B cell (primary cell): ENCODE data around the gene CNR2. TPM values are rescaled to one million over a fixed set of nuclear protein-coding genes. Genes with fewer than 3 reads are reported as not detected.
A peak's percentile ranks its signal among the peaks of the same experiment; 100 is the strongest.

ENCODE experiments used
- ATAC-seq: fragments of 200-7000 bp; cut with Tn5 transposase; one replicate; pipeline ENCODE4 v1.10.0; 2021; ENCODE audit warnings: low read depth, mild to moderate bottlenecking, moderate number of reproducible peaks, moderate library complexity
- CTCF ChIA-PET: fragments of 350-600 bp; sonication (Branson Sonifier 250); formaldehyde crosslinking; loops from one replicate; lab custom pipeline; 2021; ENCODE audit warnings: antibody characterized with exemption, inconsistent platforms; lab: Charles Lee
- POLR2A ChIA-PET: fragments of 350-600 bp; sonication (Branson Sonifier 250); formaldehyde crosslinking; loops from one replicate; lab custom pipeline; 2021; ENCODE audit warnings: antibody characterized with exemption; lab: Charles Lee
- DNase-seq: peaks from one replicate; pipeline ENCODE4 v3.0.0; 2013
- H2AFZ ChIP-seq: 2 replicates; pipeline ENCODE4 v1.6.1; 2012; ENCODE audit warnings: mild to moderate bottlenecking, low read depth, low read length; ENCODE audit not compliant: insufficient read depth, poor library complexity, severe bottlenecking
- H3K27ac ChIP-seq, 2 donors: 1 replicate in 1 of 2; 2 replicates in 1 of 2; pipeline ENCODE4 v1.5.1; 2012 to 2013; ENCODE audit warnings: low read length in 2 of 2, mild to moderate bottlenecking in 2 of 2, moderate library complexity in 1 of 2
- H3K27me3 ChIP-seq, 4 experiments: fragments of 200-600 bp in 1 of 4; sonication (generic) in 1 of 4; replicated peaks in 1 of 4; 1 replicate in 2 of 4; 2 replicates in 2 of 4; pipeline versions ENCODE4 v1.6.1 to v1.7.0; 2013 to 2016; ENCODE audit warnings: low read length in 3 of 4, mild to moderate bottlenecking in 2 of 4, mixed read lengths in 1 of 4, moderate library complexity in 1 of 4; ENCODE audit not compliant: insufficient read depth in 4 of 4, control insufficient read depth in 3 of 4; ENCODE audit errors: control extremely low read depth in 1 of 4
- H3K36me3 ChIP-seq, 2 experiments: replicated peaks in 1 of 2; 1 replicate in 1 of 2; 2 replicates in 1 of 2; pipeline versions ENCODE4 v1.6.1 to v1.7.1; 2013; ENCODE audit warnings: low read length in 1 of 2; ENCODE audit not compliant: insufficient read depth in 2 of 2, control insufficient read depth in 1 of 2; ENCODE audit errors: control extremely low read depth in 1 of 2, extremely low read depth in 1 of 2
- H3K4me1 ChIP-seq, 2 donors: fragments of 200-600 bp in 1 of 2; sonication (generic) in 1 of 2; 1 replicate in 1 of 2; 2 replicates in 1 of 2; pipeline versions ENCODE4 v1.5.1 to v1.6.1; 2013 to 2017; ENCODE audit warnings: low read length in 2 of 2; ENCODE audit not compliant: control insufficient read depth in 2 of 2, insufficient read depth in 2 of 2
- H3K4me2 ChIP-seq: replicated peaks from 2 replicates; pipeline ENCODE3; 2012; ENCODE audit warnings: mild to moderate bottlenecking, low read depth, low read length; ENCODE audit not compliant: poor library complexity, severe bottlenecking
- H3K4me3 ChIP-seq, 5 experiments: fragments of 200-600 bp in 1 of 5; sonication (generic) in 1 of 5; 1 replicate in 3 of 5; 2 replicates in 2 of 5; pipeline versions ENCODE4 v1.5.1 to v1.7.0; 2011 to 2016; ENCODE audit warnings: low read length in 4 of 5, mild to moderate bottlenecking in 4 of 5, low read depth in 2 of 5, control low read depth in 1 of 5, moderate library complexity in 1 of 5; ENCODE audit not compliant: insufficient read depth in 1 of 5; ENCODE audit errors: control extremely low read depth in 1 of 5, extremely low read depth in 1 of 5
- H3K79me2 ChIP-seq: fragments of 200-600 bp; sonication (generic); one replicate; pipeline ENCODE4 v1.6.0; 2016; ENCODE audit warnings: low read length; ENCODE audit not compliant: control insufficient read depth, insufficient read depth
- H3K9ac ChIP-seq: fragments of 200-600 bp; sonication (generic); 2 replicates; pipeline ENCODE4 v1.6.1; 2017; ENCODE audit warnings: mild to moderate bottlenecking, low read length, moderate library complexity
- H3K9me3 ChIP-seq, 3 donors: one replicate each; pipeline versions ENCODE4 v1.6.1 to v1.7.1; 2013; ENCODE audit warnings: low read length in 2 of 3; ENCODE audit not compliant: control insufficient read depth in 2 of 3, insufficient read depth in 1 of 3; ENCODE audit errors: control extremely low read depth in 1 of 3
- H4K20me1 ChIP-seq: 2 replicates; pipeline ENCODE4 v1.6.0; 2012; ENCODE audit warnings: mild to moderate bottlenecking, low read length; ENCODE audit not compliant: insufficient read depth, control insufficient read depth, poor library complexity, severe bottlenecking
- H3K27ac Mint-ChIP-seq: one replicate; pipeline ENCODE4 v1.8.0; 2021; ENCODE audit warnings: mixed read lengths
- H3K27me3 Mint-ChIP-seq: one replicate; pipeline ENCODE4 v1.8.0; 2021; ENCODE audit warnings: mixed read lengths
- H3K4me1 Mint-ChIP-seq: one replicate; pipeline ENCODE4 v1.8.0; 2021; ENCODE audit warnings: mixed read lengths
- H3K4me3 Mint-ChIP-seq: one replicate; pipeline ENCODE4 v1.8.0; 2021; ENCODE audit warnings: mixed read lengths
- H3K9me3 Mint-ChIP-seq: one replicate; pipeline ENCODE4 v1.8.0; 2022; ENCODE audit warnings: mixed read lengths; ENCODE audit not compliant: insufficient read depth
- EZH2 ChIP-seq: IDR thresholded peaks from 2 replicates; pipeline ENCODE4 v1.6.1; 2012; ENCODE audit warnings: borderline replicate concordance, low read depth, mild to moderate bottlenecking, moderate library complexity, low read length; ENCODE audit not compliant: insufficient read depth, poor library complexity, severe bottlenecking
- WGBS: methylation state at CpG from one replicate; pipeline ENCODE4 v1.1.5; 2013; ENCODE audit warnings: missing lambda C conversion rate; ENCODE audit not compliant: insufficient coverage; 5-methylcytosine and 5-hydroxymethylcytosine counted together
- intact Hi-C: fragments of 100-400 bp; cut with micrococcal nuclease; formaldehyde crosslinking; loops from one replicate; pipeline ENCODE4 v1.10.0; 2022
- polyA plus RNA-seq: library from polyadenylated mRNA; depleted of rRNA; stranded (reverse); fragments of >200 nt; gene quantifications from 2 replicates; pipeline ENCODE4 v1.2.3, GENCODE V29; 2012
- total RNA-seq, 2 donors: library from RNA; stranded (reverse); fragments of 120-200 nt in 1 of 2; gene quantifications; 1 replicate in 1 of 2; 2 replicates in 1 of 2; pipeline versions ENCODE4 v1.2.3 to v1.2.4, GENCODE V29; 2013 to 2022
- TF ChIP-seq, protein P1 (sequence below): fragments of 200-600 bp; IDR thresholded peaks from one replicate; pipeline ENCODE4 v1.8.0; 2022; ENCODE audit warnings: antibody characterized with exemption, mild to moderate bottlenecking

Gene CNR2
- total and polyA plus RNA-seq, 2 donors (not counting 1 experiment from before 2014, with no cell fraction given) = 45.6 to 63.4 TPM

DNA sequence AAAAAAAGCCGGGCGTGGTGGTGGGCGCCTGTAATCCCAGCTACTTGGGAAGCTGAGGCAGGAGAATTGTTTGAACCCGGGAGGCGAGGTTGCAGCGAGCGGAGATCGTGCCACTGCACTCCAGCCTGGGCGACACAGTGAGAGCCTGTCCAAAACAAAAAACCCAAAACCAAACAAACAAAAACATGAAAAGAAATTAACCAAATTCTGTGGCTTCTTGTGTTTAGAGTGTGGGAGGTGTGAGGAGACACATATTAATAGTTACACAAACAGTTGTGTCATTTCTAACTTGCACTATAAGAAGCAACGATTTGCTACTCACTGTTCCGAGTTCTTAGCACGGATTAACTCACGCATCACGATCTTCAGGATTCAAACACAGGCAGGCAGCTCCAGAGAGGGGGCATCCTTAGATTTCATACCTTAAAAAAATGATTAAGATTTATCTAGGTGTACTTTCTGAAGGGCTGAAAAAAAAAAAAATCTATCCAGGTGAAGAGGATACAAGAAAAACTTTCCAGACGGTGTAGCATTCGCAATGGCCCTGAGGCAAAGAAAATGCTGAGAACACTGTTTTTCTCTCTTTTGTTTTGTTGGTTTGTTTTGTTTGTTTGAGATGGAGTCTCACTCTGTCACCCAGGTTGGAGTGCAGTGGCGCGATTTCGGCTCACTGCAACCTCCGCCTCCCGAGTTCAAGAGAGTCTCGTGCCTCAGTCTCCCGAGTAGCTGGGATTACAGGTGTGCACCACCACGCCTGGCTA, 87.2 kb downstream of the CNR2 start:
- H3K27ac ChIP-seq = peak overlapping the region; percentile 81 to 97
- ATAC-seq (peak; percentile 17), DNase-seq (peak; percentile 42)
- intact Hi-C loops = loop anchor here (1.0 to 5.0 kb wide), 6 partner anchors 12 to 154 kb away; partner anchors contain the start of genes FUCA1, GALE and SRSF10
- ChIA-PET CTCF (interaction anchor here (0.6 to 5.1 kb wide), 8 partner anchors 10 to 183 kb away, joined by 3 to 64 read pairs (median 4); partner anchors contain the start of gene FUCA1), POLR2A (interaction anchor here (0.6 to 1.9 kb wide), 9 partner anchors 9 to 362 kb away, joined by 3 to 13 read pairs (median 4); no protein-coding TSS in a partner anchor)
- no peaks in the 10 kb centered on the region for H3K36me3 ChIP-seq
- TF ChIP-seq, protein P1, sequence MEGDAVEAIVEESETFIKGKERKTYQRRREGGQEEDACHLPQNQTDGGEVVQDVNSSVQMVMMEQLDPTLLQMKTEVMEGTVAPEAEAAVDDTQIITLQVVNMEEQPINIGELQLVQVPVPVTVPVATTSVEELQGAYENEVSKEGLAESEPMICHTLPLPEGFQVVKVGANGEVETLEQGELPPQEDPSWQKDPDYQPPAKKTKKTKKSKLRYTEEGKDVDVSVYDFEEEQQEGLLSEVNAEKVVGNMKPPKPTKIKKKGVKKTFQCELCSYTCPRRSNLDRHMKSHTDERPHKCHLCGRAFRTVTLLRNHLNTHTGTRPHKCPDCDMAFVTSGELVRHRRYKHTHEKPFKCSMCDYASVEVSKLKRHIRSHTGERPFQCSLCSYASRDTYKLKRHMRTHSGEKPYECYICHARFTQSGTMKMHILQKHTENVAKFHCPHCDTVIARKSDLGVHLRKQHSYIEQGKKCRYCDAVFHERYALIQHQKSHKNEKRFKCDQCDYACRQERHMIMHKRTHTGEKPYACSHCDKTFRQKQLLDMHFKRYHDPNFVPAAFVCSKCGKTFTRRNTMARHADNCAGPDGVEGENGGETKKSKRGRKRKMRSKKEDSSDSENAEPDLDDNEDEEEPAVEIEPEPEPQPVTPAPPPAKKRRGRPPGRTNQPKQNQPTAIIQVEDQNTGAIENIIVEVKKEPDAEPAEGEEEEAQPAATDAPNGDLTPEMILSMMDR = no peak
- no peak for TF ChIP-seq EZH2
- H3K9me3 ChIP-seq = no peaks in the 10 kb centered on the region
- H3K4me1 ChIP-seq = peaks cover 10 to 14% of the 10 kb centered on the region in 2 donors
- no peaks in the 10 kb centered on the region for H3K27me3 Mint-ChIP-seq
- peaks cover 12% of the 10 kb centered on the region for H3K79me2 ChIP-seq
- no peaks in the 10 kb centered on the region for H4K20me1 ChIP-seq
- peaks cover 22% of the 10 kb centered on the region for H3K4me1 Mint-ChIP-seq
- peak overlapping the region; percentile 88 for H2AFZ ChIP-seq
- H3K27me3 ChIP-seq = no peaks in the 10 kb centered on the region
- peak overlapping the region; percentile 98 for H3K27ac Mint-ChIP-seq
- H3K4me3 ChIP-seq = peak overlapping the region; percentile 19 to 95 (median 93)
- H3K9ac ChIP-seq = peak overlapping the region; percentile 97
- peak overlapping the region; percentile 94 for H3K4me2 ChIP-seq
- no peaks in the 10 kb centered on the region for H3K9me3 Mint-ChIP-seq
- WGBS = 94% methylated on average over 11 of the region's 24 CpGs
- peak overlapping the region; percentile 96 for H3K4me3 Mint-ChIP-seq
